ENCODE data around the gene TMEM198.

The TMEM198 gene

DNA sequence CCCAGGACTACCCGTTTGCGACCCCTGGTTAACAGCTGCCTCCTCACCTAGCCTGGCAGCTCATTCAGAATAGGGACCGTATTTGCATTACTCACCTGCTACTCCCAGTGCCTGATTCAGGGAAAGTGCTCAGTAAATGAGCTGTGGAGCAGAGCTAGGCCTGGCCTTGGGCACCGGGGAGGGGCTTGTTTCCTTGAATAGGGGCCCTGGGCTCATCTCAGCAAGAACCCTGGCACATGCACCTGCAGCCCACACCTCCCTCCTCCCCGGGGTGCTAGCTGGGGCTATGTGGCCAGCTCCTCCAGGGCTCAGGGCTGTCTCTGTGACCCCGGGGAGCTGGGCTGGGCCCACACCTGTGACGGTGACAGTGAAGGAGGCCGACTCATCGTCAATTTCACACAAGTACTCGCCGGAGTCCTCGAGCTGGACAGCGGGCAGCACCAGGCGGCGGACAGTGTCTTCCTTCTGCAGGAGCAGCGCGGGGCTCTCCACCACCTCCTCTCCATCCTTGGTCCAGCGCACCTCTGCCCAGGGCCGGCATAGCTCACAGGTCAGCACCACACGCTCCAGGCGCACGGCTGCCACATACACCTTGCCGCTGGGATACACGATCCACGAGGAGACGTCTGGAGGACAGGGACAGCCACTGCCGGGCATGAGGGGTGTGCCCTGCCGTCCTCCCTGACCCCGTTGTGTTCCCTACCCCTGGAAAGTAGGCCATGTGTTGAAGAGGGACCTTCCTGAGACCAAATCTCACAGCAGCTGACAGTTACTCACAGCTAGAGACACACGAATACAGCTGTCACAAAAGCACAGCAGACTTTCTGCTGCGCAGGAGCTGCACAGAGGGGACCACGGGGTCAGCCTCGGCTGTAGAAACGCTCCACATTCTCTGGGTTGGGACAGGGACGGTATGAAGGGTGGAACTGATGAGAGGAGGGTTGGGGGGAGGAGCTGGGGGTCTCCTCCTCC, 18.5 kb downstream of the TMEM198 start:
- TF ChIP-seq, protein P1, sequence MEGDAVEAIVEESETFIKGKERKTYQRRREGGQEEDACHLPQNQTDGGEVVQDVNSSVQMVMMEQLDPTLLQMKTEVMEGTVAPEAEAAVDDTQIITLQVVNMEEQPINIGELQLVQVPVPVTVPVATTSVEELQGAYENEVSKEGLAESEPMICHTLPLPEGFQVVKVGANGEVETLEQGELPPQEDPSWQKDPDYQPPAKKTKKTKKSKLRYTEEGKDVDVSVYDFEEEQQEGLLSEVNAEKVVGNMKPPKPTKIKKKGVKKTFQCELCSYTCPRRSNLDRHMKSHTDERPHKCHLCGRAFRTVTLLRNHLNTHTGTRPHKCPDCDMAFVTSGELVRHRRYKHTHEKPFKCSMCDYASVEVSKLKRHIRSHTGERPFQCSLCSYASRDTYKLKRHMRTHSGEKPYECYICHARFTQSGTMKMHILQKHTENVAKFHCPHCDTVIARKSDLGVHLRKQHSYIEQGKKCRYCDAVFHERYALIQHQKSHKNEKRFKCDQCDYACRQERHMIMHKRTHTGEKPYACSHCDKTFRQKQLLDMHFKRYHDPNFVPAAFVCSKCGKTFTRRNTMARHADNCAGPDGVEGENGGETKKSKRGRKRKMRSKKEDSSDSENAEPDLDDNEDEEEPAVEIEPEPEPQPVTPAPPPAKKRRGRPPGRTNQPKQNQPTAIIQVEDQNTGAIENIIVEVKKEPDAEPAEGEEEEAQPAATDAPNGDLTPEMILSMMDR (IDR thresholded peaks at IDR 0.05; ENCODE audit: unreplicated experiment in 3 of 3), result no peak
- peak overlapping the region; percentile 44 to 90 (median 67) for H3K27ac Mint-ChIP-seq
- no peaks in the 10 kb centered on the region for H3K9me3 Mint-ChIP-seq
- H3K36me3 Mint-ChIP-seq (ENCODE audit: low read depth), result peaks cover 62% of the 10 kb centered on the region
- no peaks in the 10 kb centered on the region for H3K27me3 Mint-ChIP-seq (ENCODE audit: low read depth)
- peaks cover 56% of the 10 kb centered on the region for H3K4me1 Mint-ChIP-seq
- peak overlapping the region in 2 of 3 experiments; percentile 48 to 71 for H3K4me3 Mint-ChIP-seq

DNA sequence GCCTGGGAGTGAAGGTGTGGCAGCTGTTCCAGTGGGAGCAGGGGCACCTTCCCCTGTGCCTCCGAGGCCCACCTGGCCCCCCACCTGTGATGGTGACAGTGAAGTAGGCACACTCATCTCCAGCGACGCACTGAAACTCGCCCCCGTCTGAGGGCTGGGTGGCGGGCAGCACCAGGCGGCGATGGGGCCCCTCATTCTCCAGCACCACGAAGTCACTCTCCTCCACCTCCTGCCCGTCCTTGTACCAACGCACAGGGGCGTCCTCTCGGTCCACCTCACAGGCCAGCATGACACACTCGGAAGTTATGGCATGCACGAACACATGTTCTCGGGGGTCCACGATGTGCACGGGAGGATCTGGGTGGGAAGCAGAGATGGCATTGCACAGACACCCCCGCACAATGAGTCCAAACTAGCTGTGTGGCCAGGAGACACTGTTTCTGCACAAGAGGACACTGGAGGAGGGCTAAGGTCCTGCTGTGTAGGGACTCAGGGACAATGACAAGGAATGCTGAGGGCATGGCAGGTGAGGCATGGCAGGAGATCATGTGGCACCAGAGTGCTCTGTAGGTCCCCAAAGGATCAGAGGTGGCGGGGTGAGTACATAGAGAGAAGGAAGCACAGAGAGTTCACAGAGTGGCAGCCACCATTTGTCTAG, 19.6 kb downstream of the TMEM198 start:
- no peaks in the 10 kb centered on the region for H3K9me3 Mint-ChIP-seq
- peaks cover 65% of the 10 kb centered on the region for H3K36me3 Mint-ChIP-seq (ENCODE audit: low read depth)
- H3K27me3 Mint-ChIP-seq (ENCODE audit: low read depth), result no peaks in the 10 kb centered on the region
- peak overlapping the region in 1 of 3 experiments; percentile 43 for H3K27ac Mint-ChIP-seq
- peaks cover 61% of the 10 kb centered on the region for H3K4me1 Mint-ChIP-seq
- peak overlapping the region in 2 of 3 experiments; percentile 42 to 47 for H3K4me3 Mint-ChIP-seq
- TF ChIP-seq, protein P1 (IDR thresholded peaks at IDR 0.05; ENCODE audit: unreplicated experiment in 3 of 3), result no peak

DNA sequence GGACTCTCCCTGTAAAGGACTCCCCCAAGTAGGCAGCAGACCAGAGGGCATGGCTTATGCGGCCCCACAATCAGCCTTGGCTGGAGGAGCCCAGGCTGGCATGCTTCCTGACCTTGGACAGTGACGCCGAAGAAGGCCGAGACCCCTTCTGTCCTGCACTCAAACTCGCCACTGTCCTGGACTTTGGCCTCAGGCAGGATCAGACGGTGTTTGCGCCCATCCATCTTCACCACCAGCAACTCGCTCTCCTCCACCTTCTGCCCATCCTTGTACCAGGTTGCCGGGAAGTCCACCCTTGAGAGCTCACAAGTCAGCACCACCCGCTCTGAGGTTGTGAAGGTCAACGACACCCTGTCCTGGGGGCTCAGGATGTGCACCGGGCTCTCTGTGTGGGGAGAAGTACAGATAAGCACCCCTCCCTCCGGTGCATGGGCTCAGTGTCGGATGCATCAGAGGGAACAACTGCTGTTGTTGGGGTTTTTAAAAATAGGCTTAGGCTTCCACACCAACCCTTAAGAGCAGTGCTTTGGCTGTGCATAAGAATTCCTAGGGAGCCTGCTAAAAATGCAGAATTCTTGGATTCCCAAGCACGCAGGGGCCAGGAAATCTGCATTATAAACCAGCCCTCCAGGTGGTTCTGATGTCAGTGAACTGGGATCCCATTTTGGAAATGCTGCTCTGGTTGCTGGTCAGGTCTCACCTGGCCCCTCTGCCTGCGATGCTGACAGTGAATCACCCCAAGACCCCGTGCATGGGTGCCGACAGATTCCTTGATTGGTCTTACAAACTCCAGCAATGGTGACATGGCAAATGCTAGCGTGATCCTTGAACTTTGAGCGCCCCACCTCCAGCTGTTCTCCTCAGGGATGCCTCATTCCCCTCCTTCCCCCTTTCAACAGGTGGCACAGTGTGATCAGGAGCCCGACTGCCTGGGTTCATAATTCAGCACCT, 21.6 kb downstream of the TMEM198 start:
- TF ChIP-seq, protein P1 (IDR thresholded peaks at IDR 0.05; ENCODE audit: unreplicated experiment in 3 of 3), result no peak
- peaks cover 65% of the 10 kb centered on the region for H3K4me1 Mint-ChIP-seq
- no peaks in the 10 kb centered on the region for H3K9me3 Mint-ChIP-seq
- H3K4me3 Mint-ChIP-seq, result no peak overlapping the region
- peaks cover 64% of the 10 kb centered on the region for H3K36me3 Mint-ChIP-seq (ENCODE audit: low read depth)
- peak overlapping the region in 1 of 3 experiments; percentile 37 for H3K27ac Mint-ChIP-seq
- peaks cover 4% of the 10 kb centered on the region for H3K27me3 Mint-ChIP-seq (ENCODE audit: low read depth)

DNA sequence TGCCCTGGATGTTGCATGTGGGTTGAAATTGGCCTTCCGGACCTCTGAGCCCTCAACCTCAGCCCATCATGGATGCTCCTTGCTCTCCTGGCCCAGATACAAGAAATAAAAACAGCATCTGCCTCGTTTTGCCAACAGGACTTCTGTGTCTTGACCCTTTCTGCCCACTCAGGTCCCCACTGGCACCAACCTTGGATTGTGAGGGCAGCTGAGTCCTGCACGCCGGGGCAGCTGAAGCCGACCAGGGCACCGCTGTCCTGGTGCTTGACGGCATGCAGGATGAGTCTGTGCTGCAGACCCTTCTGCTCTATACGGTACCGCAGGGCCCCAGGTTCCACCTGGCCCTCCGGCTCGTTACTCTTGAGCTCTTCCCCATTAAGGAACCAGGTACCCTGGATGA, 22.8 kb downstream of the TMEM198 start:
- TF ChIP-seq, protein P1 (IDR thresholded peaks at IDR 0.05; ENCODE audit: unreplicated experiment in 3 of 3), result no peak
- peak overlapping the region in 2 of 3 experiments; percentile 46 to 52 for H3K4me3 Mint-ChIP-seq
- peaks cover 4% of the 10 kb centered on the region for H3K27me3 Mint-ChIP-seq (ENCODE audit: low read depth)
- H3K27ac Mint-ChIP-seq, result no peak overlapping the region
- peaks cover 56% of the 10 kb centered on the region for H3K36me3 Mint-ChIP-seq (ENCODE audit: low read depth)
- no peaks in the 10 kb centered on the region for H3K9me3 Mint-ChIP-seq
- H3K4me1 Mint-ChIP-seq, result peaks cover 56% of the 10 kb centered on the region

DNA sequence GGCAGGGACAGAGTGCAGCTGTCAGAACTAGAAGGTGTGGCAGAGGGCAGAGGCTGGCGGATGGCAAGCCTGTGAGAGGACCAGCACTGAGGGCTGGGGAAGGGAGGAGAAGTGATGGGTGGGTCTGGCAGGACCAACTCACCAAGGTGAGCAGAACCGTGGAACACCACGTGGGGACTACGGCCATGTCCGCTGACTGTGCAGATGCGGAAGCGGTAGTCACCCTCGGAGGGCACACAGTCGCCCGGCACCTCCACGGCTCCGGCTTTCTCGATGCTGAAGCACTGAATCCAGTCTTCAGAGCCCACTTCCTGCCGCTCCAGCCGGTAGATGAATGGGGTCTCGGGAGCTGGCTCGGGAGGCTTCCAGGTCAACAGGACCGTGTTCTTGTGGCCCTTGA, 23.3 kb downstream of the TMEM198 start:
- Mint-ChIP-seq H3K9me3 (no peaks in the 10 kb centered on the region), H3K27ac (no peak overlapping the region), H3K27me3 (ENCODE audit: low read depth) (peaks cover 4% of the 10 kb centered on the region), H3K4me1 (peaks cover 57% of the 10 kb centered on the region), H3K36me3 (ENCODE audit: low read depth) (peaks cover 55% of the 10 kb centered on the region), H3K4me3 (peak overlapping the region in 2 of 3 experiments; percentile 46 to 52)
- TF ChIP-seq, protein P1 (IDR thresholded peaks at IDR 0.05; ENCODE audit: unreplicated experiment in 3 of 3), result no peak
